ENCODE results near the gene CACNA1E. TPM values are rescaled to one million over a fixed set of nuclear protein-coding genes. Genes with fewer than 3 reads are reported as not detected.
"Not testable (repeated sequence)": the region's sequence is repeated elsewhere in the genome, so short reads cannot be mapped to it uniquely, and the experiment has no call there.

Gene CACNA1E
- total RNA-seq, 6 experiments from 2014 or later, result not detected

- DNase-seq, result no peak
- TF ChIP-seq, protein P1, sequence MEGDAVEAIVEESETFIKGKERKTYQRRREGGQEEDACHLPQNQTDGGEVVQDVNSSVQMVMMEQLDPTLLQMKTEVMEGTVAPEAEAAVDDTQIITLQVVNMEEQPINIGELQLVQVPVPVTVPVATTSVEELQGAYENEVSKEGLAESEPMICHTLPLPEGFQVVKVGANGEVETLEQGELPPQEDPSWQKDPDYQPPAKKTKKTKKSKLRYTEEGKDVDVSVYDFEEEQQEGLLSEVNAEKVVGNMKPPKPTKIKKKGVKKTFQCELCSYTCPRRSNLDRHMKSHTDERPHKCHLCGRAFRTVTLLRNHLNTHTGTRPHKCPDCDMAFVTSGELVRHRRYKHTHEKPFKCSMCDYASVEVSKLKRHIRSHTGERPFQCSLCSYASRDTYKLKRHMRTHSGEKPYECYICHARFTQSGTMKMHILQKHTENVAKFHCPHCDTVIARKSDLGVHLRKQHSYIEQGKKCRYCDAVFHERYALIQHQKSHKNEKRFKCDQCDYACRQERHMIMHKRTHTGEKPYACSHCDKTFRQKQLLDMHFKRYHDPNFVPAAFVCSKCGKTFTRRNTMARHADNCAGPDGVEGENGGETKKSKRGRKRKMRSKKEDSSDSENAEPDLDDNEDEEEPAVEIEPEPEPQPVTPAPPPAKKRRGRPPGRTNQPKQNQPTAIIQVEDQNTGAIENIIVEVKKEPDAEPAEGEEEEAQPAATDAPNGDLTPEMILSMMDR (IDR thresholded peaks at IDR 0.05), result no peak
- Mint-ChIP-seq H3K4me1 (ENCODE audit: low read depth) (no peaks in the 10 kb centered on the region), H3K9me3 (peaks cover 3% of the 10 kb centered on the region; the same call in 1 of the 2 replicates), H3K27ac (no peak overlapping the region), H3K27me3 (ENCODE audit: insufficient read depth) (no peaks in the 10 kb centered on the region; the same call in 1 of the 2 replicates), H3K36me3 (ENCODE audit: low read depth) (no peaks in the 10 kb centered on the region; the same call in 1 of the 2 replicates), H3K4me3 (no peak overlapping the region)
Measured at GRCh38 chr1:181516706-181517105, 33.4 kb downstream of the CACNA1E start.

- H3K4me3 Mint-ChIP-seq, result no peak overlapping the region
- H3K27me3 Mint-ChIP-seq (ENCODE audit: insufficient read depth), result no peaks in the 10 kb centered on the region; the same call in 1 of the 2 replicates
- H3K36me3 Mint-ChIP-seq (ENCODE audit: low read depth), result no peaks in the 10 kb centered on the region; the same call in 1 of the 2 replicates
- DNase-seq, result no peak
- TF ChIP-seq, protein P1 (IDR thresholded peaks at IDR 0.05), result no peak
- no peaks in the 10 kb centered on the region for H3K4me1 Mint-ChIP-seq (ENCODE audit: low read depth)
- H3K9me3 Mint-ChIP-seq, result peaks cover 3% of the 10 kb centered on the region; the same call in 1 of the 2 replicates
- no peak overlapping the region for H3K27ac Mint-ChIP-seq
Measured at GRCh38 chr1:181517181-181517875, 34.0 kb downstream of the CACNA1E start.

GRCh38 chr1:181518152-181518551 is 34.8 kb downstream of the CACNA1E start:
- no peaks in the 10 kb centered on the region; the same call in 1 of the 2 replicates for H3K27me3 Mint-ChIP-seq (ENCODE audit: insufficient read depth)
- H3K4me1 Mint-ChIP-seq (ENCODE audit: low read depth), result no peaks in the 10 kb centered on the region
- DNase-seq, result no peak
- H3K9me3 Mint-ChIP-seq, result peaks cover 3% of the 10 kb centered on the region; the same call in 1 of the 2 replicates
- TF ChIP-seq, protein P1 (IDR thresholded peaks at IDR 0.05), result no peak
- H3K36me3 Mint-ChIP-seq (ENCODE audit: low read depth), result no peaks in the 10 kb centered on the region; the same call in 1 of the 2 replicates
- H3K27ac Mint-ChIP-seq, result no peak overlapping the region
- no peak overlapping the region for H3K4me3 Mint-ChIP-seq

- H3K4me3 Mint-ChIP-seq, result no peak overlapping the region
- H3K27ac Mint-ChIP-seq, result no peak overlapping the region
- TF ChIP-seq, protein P1 (IDR thresholded peaks at IDR 0.05), result no peak
- no peak for DNase-seq
- no peaks in the 10 kb centered on the region for H3K4me1 Mint-ChIP-seq (ENCODE audit: low read depth)
- no peaks in the 10 kb centered on the region; the same call in 1 of the 2 replicates for H3K36me3 Mint-ChIP-seq (ENCODE audit: low read depth)
- H3K9me3 Mint-ChIP-seq, result peaks cover 17% of the 10 kb centered on the region
- H3K27me3 Mint-ChIP-seq (ENCODE audit: insufficient read depth), result no peaks in the 10 kb centered on the region; the same call in 1 of the 2 replicates
Measured at GRCh38 chr1:181522864-181523263, 39.5 kb downstream of the CACNA1E start.

GRCh38 chr1:181525104-181525721 is 41.9 kb downstream of the CACNA1E start:
- TF ChIP-seq, protein P1 (IDR thresholded peaks at IDR 0.05), result no peak
- Mint-ChIP-seq H3K4me1 (ENCODE audit: low read depth) (no peaks in the 10 kb centered on the region), H3K27me3 (ENCODE audit: insufficient read depth) (no peaks in the 10 kb centered on the region; the same call in 1 of the 2 replicates), H3K4me3 (no peak overlapping the region), H3K27ac (no peak overlapping the region), H3K36me3 (ENCODE audit: low read depth) (0 out of 2 replicates have a peak, but pooled peaks cover 4% of the 10 kb centered on the region), H3K9me3 (peaks cover 29% of the 10 kb centered on the region)
- DNase-seq, result no peak

GRCh38 chr1:181528241-181528640 is 44.9 kb downstream of the CACNA1E start:
- H3K27me3 Mint-ChIP-seq (ENCODE audit: insufficient read depth); H3K36me3 Mint-ChIP-seq (ENCODE audit: low read depth); DNase-seq; H3K4me3 Mint-ChIP-seq; H3K27ac Mint-ChIP-seq; H3K4me1 Mint-ChIP-seq (ENCODE audit: low read depth): not testable (repeated sequence)
- H3K9me3 Mint-ChIP-seq, result peaks cover 50% of the 10 kb centered on the region
